ENCODE data around the gene PHF21B. TPM values are rescaled to one million over a fixed set of nuclear protein-coding genes. Genes with fewer than 3 reads are reported as not detected.

The PHF21B gene
- total RNA-seq, 1 donor = not detected

DNA sequence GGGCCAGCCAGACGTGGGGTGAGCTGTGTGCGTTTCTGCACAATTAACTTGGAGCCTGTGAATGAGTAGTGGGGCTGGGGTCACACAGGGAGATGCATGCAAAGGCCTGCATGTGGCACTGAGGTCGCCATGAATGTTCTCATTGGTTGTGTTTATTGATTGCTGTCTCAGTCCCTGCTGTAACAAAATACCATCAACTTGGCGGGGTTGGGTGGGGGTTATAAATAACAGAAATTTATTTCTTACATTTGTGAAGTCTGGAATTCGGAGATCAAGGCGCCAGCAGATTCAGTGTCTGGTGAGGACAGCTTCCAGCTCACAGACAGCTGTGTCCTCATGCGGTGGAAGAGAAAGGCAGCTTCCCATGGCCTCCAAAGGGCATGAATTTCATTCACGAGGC lies 29.3 kb upstream of the PHF21B start:
- H3K4me1 ChIP-seq (ENCODE audit: insufficient read depth, low read length) = no peaks in the 10 kb centered on the region
- no peak for DNase-seq (ENCODE audit: insufficient read length, low spot score, missing footprints)
- TF ChIP-seq, protein P1, sequence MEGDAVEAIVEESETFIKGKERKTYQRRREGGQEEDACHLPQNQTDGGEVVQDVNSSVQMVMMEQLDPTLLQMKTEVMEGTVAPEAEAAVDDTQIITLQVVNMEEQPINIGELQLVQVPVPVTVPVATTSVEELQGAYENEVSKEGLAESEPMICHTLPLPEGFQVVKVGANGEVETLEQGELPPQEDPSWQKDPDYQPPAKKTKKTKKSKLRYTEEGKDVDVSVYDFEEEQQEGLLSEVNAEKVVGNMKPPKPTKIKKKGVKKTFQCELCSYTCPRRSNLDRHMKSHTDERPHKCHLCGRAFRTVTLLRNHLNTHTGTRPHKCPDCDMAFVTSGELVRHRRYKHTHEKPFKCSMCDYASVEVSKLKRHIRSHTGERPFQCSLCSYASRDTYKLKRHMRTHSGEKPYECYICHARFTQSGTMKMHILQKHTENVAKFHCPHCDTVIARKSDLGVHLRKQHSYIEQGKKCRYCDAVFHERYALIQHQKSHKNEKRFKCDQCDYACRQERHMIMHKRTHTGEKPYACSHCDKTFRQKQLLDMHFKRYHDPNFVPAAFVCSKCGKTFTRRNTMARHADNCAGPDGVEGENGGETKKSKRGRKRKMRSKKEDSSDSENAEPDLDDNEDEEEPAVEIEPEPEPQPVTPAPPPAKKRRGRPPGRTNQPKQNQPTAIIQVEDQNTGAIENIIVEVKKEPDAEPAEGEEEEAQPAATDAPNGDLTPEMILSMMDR (IDR thresholded peaks at IDR 0.05; ENCODE audit: extremely low read depth, low read depth, low read length) = no peak
- no peak overlapping the region for H3K4me3 ChIP-seq (ENCODE audit: insufficient read depth, low read length)
- H3K79me2 ChIP-seq (ENCODE audit: insufficient read depth, low read length) = no peaks in the 10 kb centered on the region
- peaks cover 16% of the 10 kb centered on the region for H3K27me3 ChIP-seq (ENCODE audit: insufficient read depth, low read length)
- no peak overlapping the region for H3K27ac ChIP-seq (ENCODE audit: low read depth, low read length)
- H4K20me1 ChIP-seq (ENCODE audit: insufficient read depth, low read length) = no peaks in the 10 kb centered on the region
- H2AFZ ChIP-seq (ENCODE audit: low read length) = no peak overlapping the region
- H3K36me3 ChIP-seq (ENCODE audit: insufficient read depth, low read length) = no peaks in the 10 kb centered on the region
- no peaks in the 10 kb centered on the region for H3K9me3 ChIP-seq (ENCODE audit: low read depth, low read length)
- H3K4me2 ChIP-seq (ENCODE audit: insufficient read depth, low read length) = no peak overlapping the region

GRCh38 chr22:45036154-45036553 lies 26.3 kb upstream of the PHF21B start:
- H3K27ac ChIP-seq (ENCODE audit: low read depth, low read length) = no peak overlapping the region
- no peaks in the 10 kb centered on the region for H3K9me3 ChIP-seq (ENCODE audit: low read depth, low read length)
- no peak for DNase-seq (ENCODE audit: insufficient read length, low spot score, missing footprints)
- TF ChIP-seq, protein P1 (IDR thresholded peaks at IDR 0.05; ENCODE audit: extremely low read depth, low read depth, low read length) = no peak
- no peaks in the 10 kb centered on the region for H3K79me2 ChIP-seq (ENCODE audit: insufficient read depth, low read length)
- H3K4me3 ChIP-seq (ENCODE audit: insufficient read depth, low read length) = no peak overlapping the region
- no peak overlapping the region for H2AFZ ChIP-seq (ENCODE audit: low read length)
- no peaks in the 10 kb centered on the region for H3K36me3 ChIP-seq (ENCODE audit: insufficient read depth, low read length)
- H3K4me1 ChIP-seq (ENCODE audit: insufficient read depth, low read length) = no peaks in the 10 kb centered on the region
- peaks cover 17% of the 10 kb centered on the region for H3K27me3 ChIP-seq (ENCODE audit: insufficient read depth, low read length)
- H4K20me1 ChIP-seq (ENCODE audit: insufficient read depth, low read length) = no peaks in the 10 kb centered on the region
- no peak overlapping the region for H3K4me2 ChIP-seq (ENCODE audit: insufficient read depth, low read length)

- Histone ChIP-seq H2AFZ (ENCODE audit: low read length) (no peak overlapping the region), H3K79me2 (ENCODE audit: insufficient read depth, low read length) (no peaks in the 10 kb centered on the region), H4K20me1 (ENCODE audit: insufficient read depth, low read length) (no peaks in the 10 kb centered on the region), H3K4me3 (ENCODE audit: insufficient read depth, low read length) (no peak overlapping the region), H3K36me3 (ENCODE audit: insufficient read depth, low read length) (no peaks in the 10 kb centered on the region), H3K9me3 (ENCODE audit: low read depth, low read length) (no peaks in the 10 kb centered on the region), H3K27me3 (ENCODE audit: insufficient read depth, low read length) (peaks cover 22% of the 10 kb centered on the region), H3K4me2 (ENCODE audit: insufficient read depth, low read length) (no peak overlapping the region), H3K4me1 (ENCODE audit: insufficient read depth, low read length) (no peaks in the 10 kb centered on the region), H3K27ac (ENCODE audit: low read depth, low read length) (no peak overlapping the region)
- DNase-seq (ENCODE audit: insufficient read length, low spot score, missing footprints) = no peak
- TF ChIP-seq, protein P1 (IDR thresholded peaks at IDR 0.05; ENCODE audit: extremely low read depth, low read depth, low read length) = no peak
These were observed 25.0 kb upstream of the PHF21B start for GRCh38 chr22:45034821-45035220.

- no peaks in the 10 kb centered on the region for H3K4me1 ChIP-seq (ENCODE audit: insufficient read depth, low read length)
- no peak overlapping the region for H3K27ac ChIP-seq (ENCODE audit: low read depth, low read length)
- no peaks in the 10 kb centered on the region for H3K9me3 ChIP-seq (ENCODE audit: low read depth, low read length)
- no peak for DNase-seq (ENCODE audit: insufficient read length, low spot score, missing footprints)
- H2AFZ ChIP-seq (ENCODE audit: low read length) = no peak overlapping the region
- H4K20me1 ChIP-seq (ENCODE audit: insufficient read depth, low read length) = no peaks in the 10 kb centered on the region
- TF ChIP-seq, protein P1 (IDR thresholded peaks at IDR 0.05; ENCODE audit: extremely low read depth, low read depth, low read length) = no peak
- no peaks in the 10 kb centered on the region for H3K36me3 ChIP-seq (ENCODE audit: insufficient read depth, low read length)
- no peaks in the 10 kb centered on the region for H3K79me2 ChIP-seq (ENCODE audit: insufficient read depth, low read length)
- no peak overlapping the region for H3K4me2 ChIP-seq (ENCODE audit: insufficient read depth, low read length)
- H3K4me3 ChIP-seq (ENCODE audit: insufficient read depth, low read length) = no peak overlapping the region
- peaks cover 22% of the 10 kb centered on the region for H3K27me3 ChIP-seq (ENCODE audit: insufficient read depth, low read length)
These were observed 24.4 kb upstream of the PHF21B start for GRCh38 chr22:45034156-45034555.
